Liver (tissue), 9 donors: ENCODE results near the gene SLC25A21. TPM values are rescaled to one million over a fixed set of nuclear protein-coding genes. Genes with fewer than 3 reads are reported as not detected.

Source experiments
- DNase-seq: peaks from one replicate; pipeline ENCODE4 v3.0.0-alpha.2; 2017; ENCODE audit warnings: low spot score
- H3K27ac ChIP-seq, 2 donors: one replicate each; pipeline ENCODE4 v1.7.0; 2013; ENCODE audit warnings: inconsistent platforms in 2 of 2, low read length in 2 of 2, control low read depth in 1 of 2, low read depth in 1 of 2, mild to moderate bottlenecking in 1 of 2
- H3K27me3 ChIP-seq, 4 donors: one replicate each; pipeline versions ENCODE4 v1.6.1 to v1.7.0; 2013; ENCODE audit warnings: low read length in 3 of 4, inconsistent platforms in 1 of 4, mild to moderate bottlenecking in 1 of 4, moderate library complexity in 1 of 4; ENCODE audit not compliant: control insufficient read depth in 4 of 4, insufficient read depth in 4 of 4
- H3K36me3 ChIP-seq, 4 donors: one replicate each; pipeline versions ENCODE4 v1.6.1 to v1.7.0; 2013; ENCODE audit warnings: low read length in 3 of 4, mild to moderate bottlenecking in 3 of 4, low read depth in 1 of 4, moderate library complexity in 1 of 4; ENCODE audit not compliant: control insufficient read depth in 4 of 4, insufficient read depth in 3 of 4
- H3K4me1 ChIP-seq, 4 donors: one replicate each; pipeline versions ENCODE4 v1.6.1 to v1.7.0; 2013; ENCODE audit warnings: low read length in 3 of 4, mild to moderate bottlenecking in 3 of 4, moderate library complexity in 1 of 4; ENCODE audit not compliant: control insufficient read depth in 4 of 4, insufficient read depth in 4 of 4
- H3K4me3 ChIP-seq, 3 donors: one replicate each; pipeline versions ENCODE4 v1.6.1 to v1.7.0; 2013; ENCODE audit warnings: low read length in 3 of 3, control low read depth in 1 of 3, low read depth in 1 of 3, mild to moderate bottlenecking in 1 of 3
- H3K9ac ChIP-seq, 2 donors: one replicate each; pipeline ENCODE4 v1.7.0; 2013; ENCODE audit warnings: low read length in 2 of 2, mild to moderate bottlenecking in 2 of 2, moderate library complexity in 2 of 2, control low read depth in 1 of 2, low read depth in 1 of 2
- H3K9me3 ChIP-seq, 4 donors: one replicate each; pipeline versions ENCODE4 v1.6.1 to v1.7.0; 2013; ENCODE audit warnings: low read length in 3 of 4; ENCODE audit not compliant: control insufficient read depth in 4 of 4
- ATF3 ChIP-seq: IDR thresholded peaks from 2 replicates; pipeline ENCODE4 v1.6.1; 2016; ENCODE audit warnings: antibody characterized with exemption
- EGR1 ChIP-seq, 2 donors: IDR thresholded peaks; 2 replicates each; pipeline ENCODE4 v1.6.1; 2016 to 2018; ENCODE audit warnings: antibody characterized with exemption in 2 of 2, low read depth in 2 of 2
- FOXA1 ChIP-seq: IDR thresholded peaks from 2 replicates; pipeline ENCODE4 v1.6.1; 2016; ENCODE audit warnings: antibody characterized with exemption
- FOXA2 ChIP-seq: IDR thresholded peaks from 2 replicates; pipeline ENCODE4 v1.6.1; 2016; ENCODE audit warnings: antibody characterized with exemption
- GABPA ChIP-seq, 2 donors: IDR thresholded peaks in 1 of 2; conservative IDR thresholded peaks in 1 of 2; 2 replicates each; pipeline ENCODE4 v1.6.1; 2016; ENCODE audit warnings: antibody characterized with exemption in 2 of 2, mild to moderate bottlenecking in 1 of 2, moderate library complexity in 1 of 2
- HNF4A ChIP-seq, 2 donors: conservative IDR thresholded peaks; 2 replicates each; pipeline ENCODE4 v1.6.1; 2016; ENCODE audit warnings: antibody characterized with exemption in 2 of 2, mild to moderate bottlenecking in 2 of 2
- HNF4G ChIP-seq: IDR thresholded peaks from 2 replicates; pipeline ENCODE4 v1.6.1; 2016; ENCODE audit warnings: antibody characterized with exemption
- JUND ChIP-seq, 2 donors: IDR thresholded peaks; 2 replicates each; pipeline ENCODE4 v1.6.1; 2016; ENCODE audit warnings: antibody characterized with exemption in 2 of 2
- MAX ChIP-seq: IDR thresholded peaks from 2 replicates; pipeline ENCODE4 v1.6.1; 2016; ENCODE audit warnings: antibody characterized with exemption
- NR2F2 ChIP-seq: IDR thresholded peaks from 2 replicates; pipeline ENCODE4 v1.6.1; 2016; ENCODE audit warnings: antibody characterized with exemption
- REST ChIP-seq: IDR thresholded peaks from 2 replicates; pipeline ENCODE4 v1.6.1; 2016; ENCODE audit warnings: antibody characterized with exemption, mild to moderate bottlenecking
- RXRA ChIP-seq, 2 donors: IDR thresholded peaks; 2 replicates each; pipeline ENCODE4 v1.6.1; 2017 to 2018; ENCODE audit warnings: antibody characterized with exemption in 2 of 2, mild to moderate bottlenecking in 1 of 2
- SP1 ChIP-seq: IDR thresholded peaks from 2 replicates; pipeline ENCODE4 v1.6.1; 2018; ENCODE audit warnings: antibody characterized with exemption, mild to moderate bottlenecking
- TAF1 ChIP-seq: conservative IDR thresholded peaks from 2 replicates; pipeline ENCODE4 v1.6.1; 2016; ENCODE audit warnings: antibody characterized with exemption, mild to moderate bottlenecking
- YY1 ChIP-seq: IDR thresholded peaks from 2 replicates; pipeline ENCODE4 v1.6.1; 2016; ENCODE audit warnings: antibody characterized with exemption, mild to moderate bottlenecking
- ZBTB33 ChIP-seq: IDR thresholded peaks from 2 replicates; pipeline ENCODE4 v1.6.1; 2016; ENCODE audit warnings: antibody characterized with exemption
- WGBS: extraction: QIAGEN DNeasy Blood & Tissue Kit; methylation state at CpG from one replicate; pipeline ENCODE4 v1.1.7; 2013; 5-methylcytosine and 5-hydroxymethylcytosine counted together
- polyA plus RNA-seq, 2 donors: library from polyadenylated mRNA; stranded (reverse) in 1 of 2; unstranded in 1 of 2; fragments of 200-250 nt in 1 of 2; fragments of >200 nt in 1 of 2; fragmentation: Nextera tagmentation in 1 of 2; extraction: Ambion mirVana in 1 of 2; gene quantifications; one replicate each; pipeline versions ENCODE4 v1.2.1 to v1.2.3, GENCODE V29; 2013 to 2015
- total RNA-seq, 2 donors: library from RNA; depleted of rRNA; stranded (reverse); fragments of >200 nt; gene quantifications; one replicate each; pipeline ENCODE4 v1.2.3, GENCODE V29; 2014
- donor health status: healthy.
- donor health status: healthy.
- donor health status: healthy.
- donor health status: healthy.
- donor health status: healthy.

The SLC25A21 gene
- total and polyA plus RNA-seq, 4 donors = 0.13 to 24.3 (median 0.23) TPM

- no peak for DNase-seq
- Histone ChIP-seq H3K27me3 (no peaks in the 10 kb centered on the region), H3K4me1 (no peaks in the 10 kb centered on the region), H3K4me3 (no peak overlapping the region), H3K36me3 (no peaks in the 10 kb centered on the region), H3K9ac (no peak overlapping the region), H3K9me3 (peaks cover 0 to 1% (median 0%) of the 10 kb centered on the region in 4 donors), H3K27ac (no peak overlapping the region)
- no peak for TF ChIP-seq ATF3
- no peak for TF ChIP-seq YY1
- no peak for TF ChIP-seq HNF4G
- no peak for TF ChIP-seq MAX
- TF ChIP-seq ZBTB33 = no peak
- TF ChIP-seq NR2F2 = no peak
- no peak for TF ChIP-seq TAF1
- no peak for TF ChIP-seq FOXA2
- TF ChIP-seq HNF4A (conservative IDR thresholded peaks at IDR 0.05) = no peak
- no peak for TF ChIP-seq JUND (IDR thresholded peaks at IDR 0.05)
- no peak for TF ChIP-seq EGR1 (IDR thresholded peaks at IDR 0.05; ENCODE audit: low read depth in 2 of 2)
- 72% methylated on average over 3 of the region's 3 CpGs for WGBS
These were observed 114.6 kb downstream of the SLC25A21 start for GRCh38 chr14:37057776-37058175.

- DNase-seq = no peak
- Histone ChIP-seq H3K4me1 (no peaks in the 10 kb centered on the region), H3K4me3 (no peak overlapping the region), H3K9me3 (peaks cover 0 to 1% (median 0%) of the 10 kb centered on the region in 4 donors), H3K9ac (no peak overlapping the region), H3K27me3 (no peaks in the 10 kb centered on the region), H3K27ac (no peak overlapping the region), H3K36me3 (no peaks in the 10 kb centered on the region)
- 66% methylated on average over 3 of the region's 3 CpGs for WGBS
- TF ChIP-seq YY1 (no peak), REST (no peak), RXRA (IDR thresholded peaks at IDR 0.05) (no peak), ZBTB33 (no peak), FOXA1 (no peak), MAX (no peak), JUND (IDR thresholded peaks at IDR 0.05) (no peak), GABPA (IDR thresholded peaks at IDR 0.05 in 1 of 2, conservative IDR thresholded peaks at IDR 0.05 in 1 of 2) (no peak), SP1 (no peak), ATF3 (no peak), HNF4A (conservative IDR thresholded peaks at IDR 0.05) (no peak)
These were observed 115.9 kb downstream of the SLC25A21 start for GRCh38 chr14:37056473-37056872.
